HepG2 (cell line): ENCODE measurements around the gene RPL27A. TPM values are rescaled to one million over a fixed set of nuclear protein-coding genes. Genes with fewer than 3 reads are reported as not detected.
A peak's percentile ranks its signal among the peaks of the same experiment; 100 is the strongest.

Source experiments
- ASH2L ChIP-seq: fragments of 300-600, 200-600 bp; sonication (generic); IDR thresholded peaks from 2 replicates; pipeline ENCODE4 v1.7.0; 2017; ENCODE audit warnings: low read depth, mild to moderate bottlenecking, moderate library complexity, mixed read lengths, low read length; ENCODE audit not compliant: insufficient read length
- DNMT3B ChIP-seq: conservative IDR thresholded peaks from 2 replicates; pipeline ENCODE4 v1.6.1; 2016; ENCODE audit warnings: missing biosample characterization, control low read depth
- ETV6 ChIP-seq: sonication (generic); formaldehyde crosslinking; conservative IDR thresholded peaks from 2 replicates; pipeline ENCODE4 v1.4.0; 2020; ENCODE audit warnings: missing genetic modification reagents
- HNRNPK ChIP-seq: fragments of 200-400 bp; formaldehyde crosslinking; IDR thresholded peaks from 2 replicates; pipeline ENCODE4 v1.6.1; 2018; ENCODE audit warnings: low read length, low read depth, moderate library complexity, mild to moderate bottlenecking; ENCODE audit not compliant: poor library complexity, severe bottlenecking
- HNRNPL ChIP-seq: fragments of 200-400 bp; formaldehyde crosslinking; IDR thresholded peaks from 2 replicates; pipeline ENCODE4 v1.6.1; 2017; ENCODE audit warnings: mild to moderate bottlenecking, low read depth, low read length
- KLF15 ChIP-seq: sonication (generic); formaldehyde crosslinking; IDR thresholded peaks from 2 replicates; pipeline ENCODE4 v1.8.1; 2023; ENCODE audit warnings: borderline replicate concordance, mild to moderate bottlenecking, inconsistent platforms, missing genetic modification reagents, mixed read lengths
- MAF1 ChIP-seq: sonication (generic); formaldehyde crosslinking; IDR thresholded peaks from 2 replicates; pipeline ENCODE4 v1.5.0; 2020; ENCODE audit warnings: missing genetic modification reagents, borderline replicate concordance
- MTF2 ChIP-seq: sonication (generic); formaldehyde crosslinking; IDR thresholded peaks from 2 replicates; pipeline ENCODE4 v1.5.0; 2020; ENCODE audit warnings: missing genetic modification reagents, borderline replicate concordance
- NCOA1 ChIP-seq: sonication (generic); formaldehyde crosslinking; IDR thresholded peaks from 2 replicates; pipeline ENCODE4 v1.9.0; 2021; ENCODE audit warnings: missing genetic modification reagents
- SCMH1 ChIP-seq: sonication (generic); formaldehyde crosslinking; IDR thresholded peaks from 2 replicates; pipeline ENCODE4 v1.9.0; 2021; ENCODE audit warnings: missing genetic modification reagents, mild to moderate bottlenecking, borderline replicate concordance
- TAF15 ChIP-seq: fragments of 200-400 bp; formaldehyde crosslinking; IDR thresholded peaks from one replicate; pipeline ENCODE4 v1.6.1; 2018; ENCODE audit warnings: mild to moderate bottlenecking, low read depth, low read length; ENCODE audit not compliant: poor library complexity, severe bottlenecking
- YEATS4 ChIP-seq: sonication (generic); formaldehyde crosslinking; IDR thresholded peaks from 2 replicates; pipeline ENCODE4 v1.4.0; 2020; ENCODE audit warnings: missing genetic modification reagents, borderline replicate concordance
- ZNF256 ChIP-seq: sonication (generic); formaldehyde crosslinking; conservative IDR thresholded peaks from 2 replicates; pipeline ENCODE4 v1.4.0; 2020; ENCODE audit warnings: missing genetic modification reagents
- ZNF260 ChIP-seq: sonication (generic); formaldehyde crosslinking; IDR thresholded peaks from 2 replicates; pipeline ENCODE4 v1.4.0; 2020; ENCODE audit warnings: missing genetic modification reagents, low read depth, mild to moderate bottlenecking, borderline replicate concordance
- ZNF263 ChIP-seq: sonication (generic); formaldehyde crosslinking; IDR thresholded peaks from 2 replicates; pipeline ENCODE4 v1.4.0; 2020; ENCODE audit warnings: missing genetic modification reagents
- ZNF282 ChIP-seq: fragments of 450-650 bp; IDR thresholded peaks from 2 replicates; pipeline ENCODE4 v1.6.1; 2018; ENCODE audit not compliant: partially characterized antibody
- ZNF34 ChIP-seq: sonication (generic); formaldehyde crosslinking; IDR thresholded peaks from 2 replicates; pipeline ENCODE4 v1.4.0; 2020; ENCODE audit warnings: mild to moderate bottlenecking, missing genetic modification reagents, borderline replicate concordance
- ZNF496 ChIP-seq: sonication (generic); formaldehyde crosslinking; IDR thresholded peaks from 2 replicates; pipeline ENCODE4 v1.8.1; 2023; ENCODE audit warnings: mild to moderate bottlenecking, moderate library complexity, missing genetic modification reagents; ENCODE audit not compliant: insufficient replicate concordance
- ZNF558 ChIP-seq: sonication (generic); formaldehyde crosslinking; IDR thresholded peaks from 2 replicates; pipeline ENCODE4 v1.9.0; 2022; ENCODE audit warnings: mild to moderate bottlenecking, missing genetic modification reagents, borderline replicate concordance
- ZNF569 ChIP-seq: sonication (generic); formaldehyde crosslinking; IDR thresholded peaks from 2 replicates; pipeline ENCODE4 v1.5.0; 2020; ENCODE audit warnings: mild to moderate bottlenecking, missing genetic modification reagents, moderate library complexity, borderline replicate concordance
- ZNF574 ChIP-seq: sonication (generic); formaldehyde crosslinking; IDR thresholded peaks from 2 replicates; pipeline ENCODE4 v1.4.0; 2020; ENCODE audit warnings: missing genetic modification reagents
- ZNF7 ChIP-seq: IDR thresholded peaks from 2 replicates; pipeline ENCODE4 v1.6.1; 2016; ENCODE audit warnings: missing biosample characterization, missing genetic modification reagents
- polyA plus RNA-seq, 8 experiments: library from polyadenylated mRNA; depleted of rRNA in 3 of 8; stranded (reverse) in 7 of 8; unstranded in 1 of 8; fragments of >200 nt; fragmentation: Illumina TruSeq in 4 of 8; extraction: Trizol in 4 of 8; gene quantifications; 2 replicates each; pipeline versions ENCODE4 v1.2.1 to v1.2.3, GENCODE V29; 2011 to 2016; ENCODE audit warnings: low read depth in 4 of 8, missing spikeins in 1 of 8, mixed read lengths in 1 of 8; ENCODE audit not compliant: insufficient read depth in 1 of 8
- total RNA-seq, 5 experiments: library from RNA; depleted of rRNA; stranded (reverse); fragments of >200 nt; fragmentation: Illumina TruSeq; extraction: Trizol; gene quantifications; 2 replicates each; pipeline ENCODE4 v1.2.3, GENCODE V29; 2016; ENCODE audit warnings: low read depth in 1 of 5
- TF ChIP-seq, protein P1 (sequence below): sonication (generic); formaldehyde crosslinking; conservative IDR thresholded peaks from 2 replicates; pipeline ENCODE4 v1.8.1; 2023; ENCODE audit warnings: missing genetic modification reagents
- TF ChIP-seq, protein P2 (sequence below): sonication (generic); formaldehyde crosslinking; IDR thresholded peaks from 2 replicates; pipeline ENCODE4 v1.8.0; 2022; ENCODE audit warnings: low read depth, missing genetic modification reagents

RPL27A gene
- total and polyA plus RNA-seq, 2 of the 13 experiments (the other 11 are each of a cell fraction or from before 2014, with no cell fraction given): 1,531 to 2,153 TPM

DNA sequence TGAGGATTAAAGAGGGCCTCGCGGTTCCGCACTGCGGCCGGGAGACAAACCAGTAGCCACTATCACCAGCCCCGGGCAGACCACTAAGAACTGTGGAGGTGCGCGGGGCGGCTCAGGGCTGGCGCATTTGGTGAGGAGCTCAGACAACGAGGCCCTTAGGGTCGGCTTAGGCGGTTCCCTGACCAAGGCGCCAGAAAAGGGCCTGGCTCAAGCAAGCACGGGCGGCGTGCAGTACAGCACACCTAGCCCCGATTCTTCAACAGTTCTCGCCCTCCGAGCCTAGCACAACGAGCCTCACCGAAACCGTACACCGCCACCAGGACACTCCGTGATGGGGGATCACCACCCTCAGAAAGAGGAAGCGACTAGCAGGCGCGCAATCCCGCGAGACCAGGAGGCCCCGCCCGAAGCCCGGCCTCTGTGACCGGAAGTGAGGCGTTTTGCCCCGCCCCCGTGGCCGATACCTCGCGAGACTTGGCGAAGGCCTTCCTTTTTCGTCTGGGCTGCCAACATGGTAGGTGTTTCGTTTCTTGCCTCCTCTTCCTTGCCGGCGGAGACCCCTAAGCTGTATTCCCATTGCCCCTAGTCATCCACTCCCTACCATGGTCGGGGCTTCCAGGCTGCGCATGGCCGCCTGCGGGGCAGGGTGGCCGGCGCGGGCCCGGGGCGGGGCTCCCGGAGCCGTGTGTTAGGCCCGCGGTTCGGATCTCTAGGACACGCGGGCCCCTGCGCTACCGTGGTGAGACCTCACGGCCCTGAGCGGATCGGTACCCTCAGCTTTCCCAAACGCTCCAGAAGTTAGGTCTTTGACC, at the start of gene RPL27A, which contains the start of gene TRIM66 (continued):
- TF ChIP-seq, protein P1, sequence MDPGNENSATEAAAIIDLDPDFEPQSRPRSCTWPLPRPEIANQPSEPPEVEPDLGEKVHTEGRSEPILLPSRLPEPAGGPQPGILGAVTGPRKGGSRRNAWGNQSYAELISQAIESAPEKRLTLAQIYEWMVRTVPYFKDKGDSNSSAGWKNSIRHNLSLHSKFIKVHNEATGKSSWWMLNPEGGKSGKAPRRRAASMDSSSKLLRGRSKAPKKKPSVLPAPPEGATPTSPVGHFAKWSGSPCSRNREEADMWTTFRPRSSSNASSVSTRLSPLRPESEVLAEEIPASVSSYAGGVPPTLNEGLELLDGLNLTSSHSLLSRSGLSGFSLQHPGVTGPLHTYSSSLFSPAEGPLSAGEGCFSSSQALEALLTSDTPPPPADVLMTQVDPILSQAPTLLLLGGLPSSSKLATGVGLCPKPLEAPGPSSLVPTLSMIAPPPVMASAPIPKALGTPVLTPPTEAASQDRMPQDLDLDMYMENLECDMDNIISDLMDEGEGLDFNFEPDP (CRISPR knock-in tag): no peak
- TF ChIP-seq ZNF496 (CRISPR knock-in tag): no peak
- no peak for TF ChIP-seq MTF2
- TF ChIP-seq ZNF569 (CRISPR knock-in tag): no peak
- TF ChIP-seq ETV6 (CRISPR knock-in tag): peak; percentile 43; the same call in 1 of the 2 replicates
- TF ChIP-seq ZNF260 (CRISPR knock-in tag): no peak
- no peak for TF ChIP-seq ZNF282
- no peak for TF ChIP-seq TAF15
- TF ChIP-seq ZNF574 (CRISPR knock-in tag): peak; percentile 85
- peak; percentile 86 for TF ChIP-seq ASH2L
- peak; percentile 92 for TF ChIP-seq NCOA1 (CRISPR knock-in tag)
- peak; percentile 97 for TF ChIP-seq ZNF558 (CRISPR knock-in tag)
- peak; percentile 93 for TF ChIP-seq YEATS4 (CRISPR knock-in tag)
- TF ChIP-seq DNMT3B (CRISPR knock-in tag): peak; percentile 15; the same call in 1 of the 2 replicates
- TF ChIP-seq HNRNPL: peak; percentile 81; the same call in 1 of the 2 replicates
- TF ChIP-seq ZNF263: peak; percentile 67; the same call in 1 of the 2 replicates
- TF ChIP-seq SCMH1 (CRISPR knock-in tag): no peak
- no peak for TF ChIP-seq HNRNPK
- no peak for TF ChIP-seq ZNF7 (CRISPR knock-in tag)
- TF ChIP-seq, protein P2, sequence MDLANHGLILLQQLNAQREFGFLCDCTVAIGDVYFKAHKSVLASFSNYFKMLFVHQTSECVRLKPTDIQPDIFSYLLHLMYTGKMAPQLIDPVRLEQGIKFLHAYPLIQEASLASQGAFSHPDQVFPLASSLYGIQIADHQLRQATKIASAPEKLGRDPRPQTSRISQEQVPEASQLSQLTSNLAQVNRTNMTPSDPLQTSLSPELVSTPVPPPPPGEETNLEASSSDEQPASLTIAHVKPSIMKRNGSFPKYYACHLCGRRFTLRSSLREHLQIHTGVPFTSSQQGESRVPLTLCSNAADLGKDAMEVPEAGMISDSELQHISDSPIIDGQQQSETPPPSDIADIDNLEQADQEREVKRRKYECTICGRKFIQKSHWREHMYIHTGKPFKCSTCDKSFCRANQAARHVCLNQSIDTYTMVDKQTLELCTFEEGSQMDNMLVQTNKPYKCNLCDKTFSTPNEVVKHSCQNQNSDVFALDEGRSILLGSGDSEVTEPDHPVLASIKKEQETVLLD (CRISPR knock-in tag): peak; percentile 19; the same call in 1 of the 2 replicates
- no peak for TF ChIP-seq ZNF256 (CRISPR knock-in tag)
- no peak for TF ChIP-seq KLF15 (CRISPR knock-in tag)
- TF ChIP-seq ZNF34 (CRISPR knock-in tag): peak; percentile 39; the same call in 1 of the 2 replicates
- peak; percentile 30; the same call in 1 of the 2 replicates for TF ChIP-seq MAF1
